ENCODE measurements around the gene ATPAF2.

ATPAF2 gene

GRCh38 chr17:17979778-17980177, 59.2 kb downstream of the ATPAF2 start:
- Mint-ChIP-seq H3K4me1 (peaks cover 15% of the 10 kb centered on the region), H3K27me3 (ENCODE audit: low read depth, poor library complexity) (peaks cover 22% of the 10 kb centered on the region), H3K36me3 (ENCODE audit: low read depth) (no peaks in the 10 kb centered on the region), H3K27ac (no peak overlapping the region), H3K4me3 (no peak overlapping the region), H3K9me3 (no peaks in the 10 kb centered on the region)
- TF ChIP-seq CTCF (IDR thresholded peaks at IDR 0.05) = no peak
- DNase-seq = no peak

- Mint-ChIP-seq H3K27me3 (ENCODE audit: low read depth, poor library complexity) (peaks cover 22% of the 10 kb centered on the region), H3K4me1 (peaks cover 15% of the 10 kb centered on the region), H3K4me3 (no peak overlapping the region), H3K27ac (no peak overlapping the region), H3K9me3 (no peaks in the 10 kb centered on the region), H3K36me3 (ENCODE audit: low read depth) (no peaks in the 10 kb centered on the region)
- DNase-seq = no peak
- no peak for TF ChIP-seq CTCF (IDR thresholded peaks at IDR 0.05)
Measured at GRCh38 chr17:17978481-17979424, 60.2 kb downstream of the ATPAF2 start.

GRCh38 chr17:17976931-17977570, 61.9 kb downstream of the ATPAF2 start:
- peak overlapping the region; percentile 40 for H3K27ac Mint-ChIP-seq
- H3K4me3 Mint-ChIP-seq = peak overlapping the region; percentile 42
- H3K9me3 Mint-ChIP-seq = no peaks in the 10 kb centered on the region
- no peaks in the 10 kb centered on the region for H3K36me3 Mint-ChIP-seq (ENCODE audit: low read depth)
- no peak for DNase-seq
- no peak for TF ChIP-seq CTCF (IDR thresholded peaks at IDR 0.05)
- peaks cover 29% of the 10 kb centered on the region for H3K27me3 Mint-ChIP-seq (ENCODE audit: low read depth, poor library complexity)
- H3K4me1 Mint-ChIP-seq = peaks cover 22% of the 10 kb centered on the region

GRCh38 chr17:17975436-17975835, 63.5 kb downstream of the ATPAF2 start:
- H3K36me3 Mint-ChIP-seq (ENCODE audit: low read depth) = no peaks in the 10 kb centered on the region
- no peak overlapping the region for H3K4me3 Mint-ChIP-seq
- TF ChIP-seq CTCF (IDR thresholded peaks at IDR 0.05) = no peak
- no peak for DNase-seq
- peaks cover 31% of the 10 kb centered on the region for H3K4me1 Mint-ChIP-seq
- H3K27me3 Mint-ChIP-seq (ENCODE audit: low read depth, poor library complexity) = peaks cover 35% of the 10 kb centered on the region
- no peak overlapping the region for H3K27ac Mint-ChIP-seq
- H3K9me3 Mint-ChIP-seq = no peaks in the 10 kb centered on the region

GRCh38 chr17:17972952-17973254, 66.1 kb downstream of the ATPAF2 start:
- no peak for DNase-seq
- TF ChIP-seq CTCF (IDR thresholded peaks at IDR 0.05) = no peak
- Mint-ChIP-seq H3K4me1 (peaks cover 34% of the 10 kb centered on the region), H3K4me3 (peak overlapping the region; percentile 93), H3K9me3 (no peaks in the 10 kb centered on the region), H3K27me3 (ENCODE audit: low read depth, poor library complexity) (peaks cover 35% of the 10 kb centered on the region), H3K27ac (peak overlapping the region; percentile 90), H3K36me3 (ENCODE audit: low read depth) (no peaks in the 10 kb centered on the region)

Data from nephron progenitor cell (in vitro differentiated cells).